ENCODE results near the gene ACAA1.
"Not testable (repeated sequence)": the region's sequence is repeated elsewhere in the genome, so short reads cannot be mapped to it uniquely, and the experiment has no call there.

Gene ACAA1

DNA sequence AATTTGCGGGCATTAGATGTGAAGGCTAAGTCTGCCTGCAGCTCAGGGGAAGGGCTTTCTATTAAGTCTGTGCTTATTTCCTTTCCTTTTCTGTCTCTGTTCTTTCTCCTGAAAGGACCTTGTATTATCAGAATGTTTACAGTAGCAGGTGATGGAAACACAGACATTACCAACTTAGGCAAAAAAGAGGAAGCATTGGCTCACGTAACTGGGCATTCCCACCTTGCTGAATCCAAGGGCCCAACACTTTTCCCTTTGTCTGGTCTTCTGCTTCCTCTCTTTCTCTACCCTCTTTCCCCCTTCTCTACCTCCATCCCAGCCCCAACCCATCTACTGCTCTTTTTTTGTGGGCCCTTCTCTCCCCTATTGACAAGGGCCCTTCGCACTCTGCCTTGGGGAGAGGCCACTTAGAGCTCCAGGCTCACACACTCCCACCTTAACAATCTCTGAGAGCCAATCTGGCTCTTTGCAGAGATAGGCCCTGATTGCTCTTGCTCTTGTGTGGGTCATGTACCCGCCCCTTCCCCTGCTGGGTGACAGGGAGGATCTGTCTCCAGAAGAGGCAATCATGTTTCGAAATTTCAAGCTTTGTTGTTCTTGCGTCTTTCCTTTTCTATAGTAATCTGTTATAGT lies 35.0 kb downstream of the ACAA1 start:
- DNase-seq (ENCODE audit: low spot score): no peak

DNA sequence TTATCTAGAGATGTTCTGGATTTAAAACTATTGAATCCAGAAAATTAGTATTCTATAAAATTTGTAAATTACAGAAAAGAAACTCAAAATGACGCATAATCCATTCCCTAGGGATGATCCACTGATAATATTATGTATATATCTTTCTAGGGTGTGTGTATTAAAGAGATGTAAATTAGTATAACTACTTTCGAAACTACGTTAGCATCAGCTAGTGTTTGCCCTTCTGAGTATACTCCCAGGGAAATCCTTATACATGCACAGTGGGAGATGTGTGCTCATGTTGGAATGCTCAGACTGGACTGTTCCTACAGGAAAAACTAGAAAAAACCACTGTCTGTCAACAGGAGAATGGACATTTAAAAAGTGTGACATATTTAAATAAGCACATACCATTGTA lies 36.4 kb downstream of the ACAA1 start:
- DNase-seq (ENCODE audit: low spot score): no peak

DNA sequence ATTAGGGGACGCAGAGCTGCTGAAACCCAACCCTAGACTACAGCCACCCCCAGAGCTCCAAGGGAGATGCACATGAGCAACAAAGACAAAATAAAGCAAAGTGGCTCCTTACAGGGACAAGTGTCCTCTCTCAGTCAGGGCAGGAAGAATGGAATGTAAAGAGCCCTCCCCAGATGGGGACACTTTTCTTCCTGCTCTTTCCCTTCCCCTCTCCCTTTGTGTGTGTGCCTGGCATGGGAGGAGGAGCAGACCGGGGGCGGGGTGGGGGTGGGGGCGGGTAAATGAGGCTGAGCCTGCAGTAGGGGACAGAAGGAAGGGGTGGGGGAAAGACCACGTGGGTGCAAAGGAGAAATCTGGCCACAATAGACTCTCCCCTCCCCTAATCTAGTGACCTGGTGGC lies 37.4 kb downstream of the ACAA1 start:
- DNase-seq (ENCODE audit: low spot score): no peak

DNA sequence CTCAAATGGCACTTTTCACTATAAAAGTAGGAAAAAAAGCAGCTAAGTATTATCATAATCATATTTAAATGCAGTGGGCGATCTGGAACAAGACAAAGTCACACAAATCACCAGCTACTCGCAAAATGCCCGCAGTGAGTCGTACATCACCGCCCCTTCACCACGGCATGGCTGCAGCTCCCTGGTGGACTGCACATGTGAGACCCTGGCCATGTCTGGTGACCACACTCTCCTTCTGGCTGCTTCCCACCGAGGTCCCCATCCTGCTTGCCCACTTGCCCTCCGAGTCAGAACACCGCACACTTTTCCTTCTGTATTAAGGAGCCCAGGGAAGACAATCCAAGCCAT lies 38.6 kb downstream of the ACAA1 start:
- DNase-seq (ENCODE audit: low spot score): no peak

DNA sequence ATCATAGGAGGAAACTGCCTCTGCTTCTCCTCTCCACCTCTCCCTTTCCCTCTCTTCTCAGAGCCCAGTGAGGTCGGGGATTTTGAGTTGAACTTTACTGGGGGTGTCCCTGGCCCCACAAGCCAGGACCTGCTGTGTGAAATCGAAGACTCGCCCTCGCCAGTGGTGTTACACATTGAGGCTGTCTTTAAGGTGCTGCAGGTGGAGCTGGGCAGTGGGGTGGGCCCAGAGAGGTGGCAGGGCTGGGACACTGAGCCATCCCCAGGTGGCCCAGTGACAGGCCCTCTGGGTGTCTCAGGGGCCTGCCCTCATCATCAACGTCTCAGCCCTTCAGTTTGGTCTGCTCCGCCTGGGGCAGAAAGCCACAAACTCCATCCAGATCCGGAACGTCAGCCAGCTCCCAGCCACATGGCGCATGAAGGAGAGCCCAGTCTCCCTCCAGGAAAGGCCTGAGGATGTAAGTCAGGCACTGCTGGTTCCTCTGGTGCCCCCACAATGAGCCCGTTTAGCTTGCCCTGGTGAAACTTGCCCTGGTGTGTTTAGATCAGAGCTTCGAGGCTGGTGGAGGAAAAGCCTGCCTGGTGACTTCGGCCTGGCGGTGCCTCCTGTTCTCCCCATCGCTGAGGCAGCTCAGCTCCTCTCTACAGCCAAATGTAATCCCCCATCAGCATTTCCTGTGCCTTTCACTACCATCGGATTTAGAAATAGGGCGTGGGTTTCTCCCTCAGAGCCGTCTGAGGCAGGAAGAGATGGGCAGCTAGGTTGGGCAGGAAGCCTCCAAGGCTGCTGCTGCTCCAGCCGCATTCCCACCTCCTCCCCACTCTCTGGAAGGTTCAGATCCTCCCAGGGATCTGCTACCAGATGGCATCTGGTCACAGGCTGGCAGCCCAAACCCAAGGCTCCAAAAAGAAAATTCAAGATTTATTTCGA lies 39.2 kb downstream of the ACAA1 start:
- DNase-seq (ENCODE audit: low spot score): no peak

DNA sequence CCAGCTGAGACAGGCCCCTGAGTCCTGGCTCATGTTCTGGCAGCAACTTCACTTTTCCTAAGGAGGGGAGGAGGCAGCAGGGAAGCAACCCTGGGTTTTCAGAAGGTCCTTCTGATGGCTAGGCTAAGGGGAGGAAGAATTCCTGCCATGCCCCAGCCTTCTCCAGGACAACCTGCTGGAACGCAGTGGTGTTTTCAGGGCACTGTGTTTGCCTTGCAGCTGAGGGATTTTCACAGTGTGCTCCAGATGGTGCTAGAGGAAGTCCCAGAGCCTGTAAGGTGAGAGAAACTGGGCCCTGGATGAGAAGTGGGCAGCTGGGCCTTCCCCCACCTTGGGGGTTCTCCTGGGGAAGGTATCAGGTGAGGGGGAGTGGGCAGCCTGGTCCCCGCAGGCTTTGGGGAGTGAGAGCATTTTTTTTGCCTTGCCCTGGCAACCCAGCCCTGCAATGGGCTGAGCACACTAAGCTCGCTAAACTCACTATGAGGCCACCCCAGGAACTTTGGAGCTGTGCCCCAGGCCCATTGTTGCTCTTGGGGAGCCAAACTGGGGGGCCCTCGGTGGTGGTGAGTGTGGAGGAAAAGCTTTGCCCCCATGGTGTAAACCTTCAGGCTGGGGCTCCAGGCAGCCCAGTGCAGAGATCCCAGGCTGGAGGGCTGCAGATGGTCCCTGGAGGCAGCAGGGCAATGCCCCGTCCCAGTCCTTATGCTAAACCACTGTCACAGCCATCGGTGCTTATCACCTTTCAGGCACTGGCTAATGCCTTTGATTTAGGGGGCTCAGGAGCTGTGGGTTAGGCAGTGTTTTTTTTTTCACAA lies 41.1 kb downstream of the ACAA1 start:
- no peak for DNase-seq (ENCODE audit: low spot score)

DNA sequence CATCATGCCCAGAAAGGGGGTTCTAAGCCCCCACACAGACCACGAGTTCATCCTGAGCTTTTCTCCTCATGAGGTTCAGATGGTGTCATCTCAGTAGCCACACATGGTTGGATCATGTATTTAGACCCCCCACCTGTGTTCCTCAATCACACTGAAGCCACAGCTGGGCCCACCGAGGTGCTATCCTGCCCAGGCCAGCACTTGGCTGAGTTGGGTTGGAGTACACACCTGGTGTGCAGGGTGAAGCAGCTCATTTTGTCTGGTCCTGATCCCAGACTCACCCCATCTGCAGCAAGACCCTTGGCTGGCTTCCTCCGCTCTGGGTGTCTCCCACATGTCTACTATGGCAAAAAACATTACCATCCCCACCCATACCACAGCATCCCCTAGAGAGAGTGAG lies 41.9 kb downstream of the ACAA1 start:
- DNase-seq (ENCODE audit: low spot score): no peak

DNA sequence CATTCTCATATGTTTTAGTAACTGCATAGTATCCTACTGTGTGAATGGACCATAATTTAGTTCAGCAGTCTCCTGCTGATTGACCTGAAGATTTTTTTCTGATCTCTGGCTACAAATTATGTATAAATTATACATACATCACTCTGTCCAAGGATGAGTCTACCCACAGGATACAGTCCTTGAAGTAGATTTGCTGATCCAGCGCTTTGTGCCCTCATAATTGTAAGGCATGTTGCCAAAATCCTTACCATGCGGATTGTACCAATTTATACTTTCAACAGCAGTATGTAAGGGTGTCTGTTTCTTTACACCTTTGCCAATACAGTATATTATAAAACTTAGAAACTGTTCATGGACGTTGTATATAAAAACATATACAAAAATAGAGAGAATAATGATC lies 46.5 kb downstream of the ACAA1 start:
- no peak for DNase-seq (ENCODE audit: low spot score)

DNA sequence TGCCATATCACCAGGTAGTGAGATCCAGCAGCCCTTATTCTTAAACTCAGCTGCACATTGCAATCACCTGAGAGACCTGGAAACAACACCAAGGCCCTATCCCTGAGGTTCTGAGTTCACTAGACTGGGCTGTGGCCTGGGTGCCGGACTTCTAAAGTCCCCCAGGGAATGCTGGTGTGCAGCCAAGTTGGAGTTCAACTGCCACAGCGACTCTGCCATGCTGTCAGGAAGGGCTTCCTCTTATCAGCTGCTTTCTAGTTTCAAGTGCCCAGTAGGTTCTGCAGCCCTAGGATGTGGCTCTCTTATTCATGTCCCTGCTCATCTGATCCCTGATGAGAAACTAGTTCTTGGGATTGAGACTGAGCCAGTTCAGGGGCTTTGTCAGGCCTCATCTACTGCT lies 47.8 kb downstream of the ACAA1 start:
- no peak for DNase-seq (ENCODE audit: low spot score)

DNA sequence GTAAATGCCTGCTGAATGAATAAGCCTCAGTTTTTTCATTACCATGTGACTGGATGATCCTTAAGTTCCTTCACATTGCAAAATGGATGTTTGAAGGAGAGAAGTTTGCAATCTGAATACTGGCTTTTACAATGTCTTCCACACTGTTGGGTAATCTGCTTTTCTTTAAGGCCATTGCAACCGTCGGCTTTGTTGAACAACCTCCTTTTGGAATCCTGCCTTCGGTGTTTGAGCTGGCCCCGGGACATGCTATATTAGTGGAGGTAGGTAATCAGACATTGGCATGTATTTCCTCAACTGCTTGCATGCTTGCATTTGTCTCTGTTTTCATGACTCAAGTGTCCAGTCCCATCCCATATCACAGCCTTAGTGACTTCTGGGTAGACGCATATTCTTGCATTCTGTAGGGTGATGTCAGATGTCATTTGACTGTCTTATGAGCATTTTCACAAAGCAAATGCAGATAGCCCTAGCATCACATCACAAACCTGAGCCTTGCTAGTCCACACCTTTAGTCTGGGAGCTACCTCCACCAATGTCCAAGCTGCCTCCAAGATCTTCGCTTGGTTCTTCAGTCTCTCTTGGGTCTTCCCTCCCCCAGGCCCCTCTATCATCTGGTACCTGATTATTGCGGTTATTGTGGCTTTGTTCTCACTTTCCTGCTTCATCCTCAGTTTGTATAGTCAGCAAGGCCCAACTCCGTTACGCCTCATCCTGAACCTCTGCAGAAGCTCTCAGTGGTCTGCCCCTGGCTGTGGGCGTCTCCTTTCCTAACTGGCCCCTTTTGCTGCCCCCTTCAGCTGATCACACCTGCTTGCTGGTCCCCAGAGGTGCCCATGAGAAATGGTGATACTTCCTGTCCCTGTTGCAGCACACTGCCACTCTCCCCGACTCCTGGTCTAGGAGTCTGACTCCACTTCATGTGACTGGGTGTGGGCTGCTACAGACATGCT lies 48.5 kb downstream of the ACAA1 start:
- DNase-seq (ENCODE audit: low spot score): no peak

DNA sequence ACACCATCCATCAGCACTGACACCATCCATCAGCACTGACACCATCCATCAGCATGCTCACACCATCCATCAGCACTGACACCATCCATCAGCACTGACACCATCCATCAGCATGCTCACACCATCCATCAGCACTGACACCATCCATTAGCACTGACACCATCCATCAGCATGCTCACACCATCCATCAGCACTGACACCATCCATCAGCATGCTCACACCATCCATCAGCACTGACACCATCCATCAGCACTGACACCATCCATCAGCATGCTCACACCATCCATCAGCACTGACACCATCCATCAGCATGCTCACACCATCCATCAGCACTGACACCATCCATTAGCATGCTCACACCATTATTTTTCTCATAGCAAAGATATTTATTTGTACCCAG lies 49.6 kb downstream of the ACAA1 start:
- DNase-seq (ENCODE audit: low spot score): not testable (repeated sequence)

DNA sequence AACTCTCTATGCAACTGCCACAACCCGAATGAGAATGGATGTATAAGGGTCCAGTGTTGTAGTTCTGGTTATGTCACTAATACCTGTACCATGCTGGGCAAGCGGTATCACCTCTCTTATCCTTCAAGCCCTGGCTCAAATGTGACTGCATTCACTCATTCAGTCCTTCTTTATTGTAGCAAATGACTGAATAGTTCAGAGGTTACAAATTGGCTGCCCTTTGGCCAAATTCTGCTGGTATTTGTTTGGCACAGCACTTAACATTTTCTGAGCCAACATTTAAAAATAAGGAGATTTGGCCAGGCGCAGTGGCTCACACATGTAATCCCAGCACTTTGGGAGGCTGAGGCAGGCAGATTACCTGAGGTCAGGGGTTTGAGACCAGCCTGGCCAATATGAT lies 50.4 kb downstream of the ACAA1 start:
- DNase-seq (ENCODE audit: low spot score): no peak

DNA sequence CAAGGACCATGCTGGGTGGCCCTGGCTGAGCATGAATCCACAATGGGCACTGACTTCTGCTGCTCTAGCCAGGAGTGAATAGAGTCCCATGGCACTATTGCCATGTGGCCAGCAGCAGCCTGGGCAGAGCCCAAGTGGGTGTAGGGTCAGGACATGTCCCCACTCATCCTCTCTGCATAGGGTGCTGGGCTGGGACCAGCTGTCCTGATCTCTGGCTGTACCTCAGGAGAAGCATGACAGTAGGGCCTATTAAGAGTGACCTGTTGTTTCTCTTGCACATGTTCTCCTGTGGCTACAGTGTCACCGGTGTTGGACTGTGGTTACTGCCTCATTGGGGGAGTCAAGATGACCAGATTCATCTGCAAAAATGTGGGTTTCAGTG lies 51.0 kb downstream of the ACAA1 start:
- DNase-seq (ENCODE audit: low spot score): no peak

DNA sequence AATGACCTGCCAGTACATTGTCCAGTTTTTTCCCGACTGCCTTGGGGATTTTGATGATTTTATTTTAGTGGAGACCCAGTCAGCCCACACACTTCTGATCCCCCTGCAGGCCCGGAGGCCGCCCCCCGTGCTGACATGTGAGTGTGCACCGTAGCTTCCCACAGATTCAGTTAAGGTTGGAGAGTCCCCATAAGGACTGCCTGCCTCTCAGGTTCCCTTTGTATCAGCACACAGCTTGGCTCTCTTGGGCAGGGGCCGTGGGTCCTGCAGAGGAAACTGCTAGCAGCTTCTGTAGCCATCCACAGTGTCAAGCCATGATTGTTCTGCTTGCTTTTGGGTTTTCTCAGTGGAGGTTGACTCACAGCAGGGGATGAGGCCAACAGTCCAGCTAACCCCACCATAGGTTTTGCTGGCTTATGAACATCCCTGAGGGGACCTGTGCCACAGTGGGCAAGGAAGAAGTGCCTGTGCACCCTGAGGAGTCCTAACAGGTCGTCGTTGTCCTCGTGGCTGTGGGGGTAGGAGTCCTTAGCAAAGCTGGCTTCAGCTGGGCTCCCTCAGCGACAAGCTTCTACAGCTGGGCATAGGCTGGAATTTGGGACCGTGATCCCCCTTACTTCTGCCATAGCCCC lies 51.5 kb downstream of the ACAA1 start:
- DNase-seq (ENCODE audit: low spot score): no peak

DNA sequence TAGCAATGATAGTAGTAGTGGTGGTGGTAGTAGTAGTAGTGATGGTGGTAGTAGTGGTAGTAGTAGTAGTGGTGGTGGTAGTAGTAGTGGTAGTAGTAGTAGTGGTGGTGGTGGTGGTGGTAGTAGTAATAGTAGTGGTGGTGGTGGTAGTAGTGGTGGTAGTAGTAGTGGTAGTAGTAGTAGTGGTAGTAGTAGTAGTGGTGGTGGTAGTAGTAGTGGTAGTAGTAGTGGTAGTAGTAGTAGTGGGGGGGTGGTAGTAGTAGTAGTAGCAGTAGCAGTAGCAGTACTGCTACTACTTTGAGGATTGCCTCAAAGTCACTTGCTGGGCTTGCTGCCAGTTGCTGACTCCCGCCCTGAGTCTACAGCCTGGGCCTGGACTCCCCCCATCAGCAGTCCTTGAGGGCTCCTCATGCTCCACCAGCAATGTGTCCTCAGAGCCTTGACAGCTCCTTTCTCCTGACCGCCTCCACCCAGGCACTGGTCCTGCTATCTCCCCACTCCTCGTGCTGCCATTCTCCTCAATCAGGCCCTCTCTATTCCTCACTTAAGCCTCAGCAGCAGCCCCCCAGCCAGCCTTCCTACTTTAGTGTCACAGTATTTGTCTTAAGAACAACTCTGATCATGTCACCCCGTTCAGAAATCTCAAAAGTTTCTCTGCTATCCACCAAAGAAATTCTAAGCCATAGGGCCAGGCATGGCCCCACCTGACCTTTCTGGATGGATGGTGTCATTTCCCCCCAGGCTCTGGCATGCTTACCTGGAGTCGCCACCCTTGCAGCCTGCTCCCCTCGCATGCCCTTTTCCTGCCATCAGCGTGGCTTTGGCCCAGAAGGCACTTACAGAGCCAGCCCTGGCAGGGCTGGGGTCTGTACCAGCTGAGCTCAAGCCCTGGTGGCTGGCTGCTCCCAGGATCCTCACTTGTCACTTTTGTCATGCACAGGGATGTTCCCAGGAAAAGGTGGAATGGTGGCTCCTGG lies 52.3 kb downstream of the ACAA1 start:
- DNase-seq (ENCODE audit: low spot score): peak; percentile 4

DNA sequence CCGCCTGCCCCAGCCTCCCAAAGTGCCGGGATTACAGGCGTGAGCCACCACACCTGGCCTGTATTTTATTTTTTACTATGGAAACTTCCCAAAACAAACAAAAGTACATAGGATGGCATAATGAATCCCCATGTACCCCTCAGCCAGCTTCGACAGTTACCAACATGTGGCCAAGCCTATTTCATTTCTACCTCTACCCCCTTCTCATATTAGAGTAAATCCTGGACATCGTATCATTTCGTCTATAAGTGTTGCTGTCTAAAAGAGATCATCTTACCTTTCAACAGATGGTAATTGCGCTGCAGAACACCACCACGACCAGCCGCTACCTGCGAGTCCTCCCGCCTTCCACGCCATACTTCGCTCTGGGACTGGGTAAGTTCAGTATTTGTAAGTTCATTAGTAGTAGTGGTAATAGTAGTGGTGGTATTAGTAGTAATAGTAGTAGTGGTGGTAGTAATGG lies 53.0 kb downstream of the ACAA1 start:
- DNase-seq (ENCODE audit: low spot score): no peak

DNA sequence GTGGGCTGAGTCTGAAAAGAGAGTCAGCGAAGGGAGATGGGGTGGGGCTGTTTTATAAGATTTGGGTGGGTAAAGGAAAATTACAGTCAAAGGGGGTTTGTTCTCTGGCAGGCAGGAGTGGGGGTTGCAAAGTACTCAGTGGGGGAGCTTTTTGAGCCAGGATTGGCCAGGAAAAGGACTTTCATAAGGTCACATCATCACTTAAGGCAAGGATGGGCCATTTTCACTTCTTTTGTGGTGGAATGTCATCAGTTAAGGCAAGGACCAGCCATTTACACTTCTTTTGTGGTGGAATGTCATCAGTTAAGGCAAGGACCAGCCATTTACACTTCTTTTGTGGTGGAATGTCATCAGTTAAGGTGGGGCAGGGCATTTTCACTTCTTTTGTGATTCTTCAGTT lies 53.7 kb downstream of the ACAA1 start:
- not testable (repeated sequence) for DNase-seq (ENCODE audit: low spot score)

DNA sequence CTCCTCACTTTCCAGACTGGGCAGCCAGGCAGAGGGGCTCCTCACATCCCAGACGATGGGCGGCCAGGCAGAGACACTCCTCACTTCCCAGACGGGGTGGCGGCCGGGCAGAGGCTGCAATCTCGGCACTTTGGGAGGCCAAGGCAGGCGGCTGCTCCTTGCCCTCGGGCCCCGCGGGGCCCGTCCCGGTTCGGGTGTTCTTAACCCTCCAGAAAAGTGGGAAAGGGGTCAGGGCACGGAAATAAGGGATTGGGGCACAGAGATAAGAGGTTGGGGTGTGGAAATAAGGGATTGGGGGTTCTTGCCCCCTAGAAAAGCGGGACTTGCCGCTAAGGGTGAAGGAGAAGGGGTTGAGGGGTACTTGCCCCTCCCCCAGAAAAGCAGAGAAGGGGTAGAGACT lies 54.6 kb downstream of the ACAA1 start:
- not testable (repeated sequence) for DNase-seq (ENCODE audit: low spot score)

DNA sequence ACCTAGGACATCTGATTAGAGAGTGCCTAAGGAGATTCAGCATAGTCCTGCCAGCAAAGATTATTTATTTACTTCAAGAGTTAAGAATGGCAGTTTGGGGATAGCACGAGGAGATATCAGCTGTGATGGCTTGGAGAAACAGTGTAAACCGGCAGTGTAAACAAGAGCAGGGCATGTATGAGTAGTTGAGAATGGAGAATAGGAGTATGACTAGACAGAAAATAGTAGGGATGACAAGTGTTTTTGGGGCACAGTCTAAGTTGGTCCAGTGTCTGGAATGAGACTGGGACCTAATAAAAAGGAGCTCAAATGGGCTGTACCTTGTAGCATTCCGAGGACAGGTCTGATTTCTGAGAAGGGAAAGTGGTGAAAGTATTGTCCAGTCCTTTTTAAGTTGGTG lies 59.9 kb downstream of the ACAA1 start:
- not testable (repeated sequence) for DNase-seq (ENCODE audit: low spot score)

All from hematopoietic multipotent progenitor cell treated with erythropoietin and hydrocortisone succinate and interleukin-3 and kit ligand, for 15 days (in vitro differentiated cells).